GM12892 (cell line): ENCODE measurements around the gene TBC1D9B.

Experiments used
- DNase-seq: peaks from one replicate; pipeline ENCODE4 v3.0.0; 2011; ENCODE audit not compliant: insufficient read length
- FAIRE-seq: peaks from 2 replicates; lab custom pipeline; 2011; peaks lifted over from hg19 to GRCh38; lab: Jason Lieb, UNC
- POLR2A ChIP-seq: IDR thresholded peaks from 2 replicates; pipeline ENCODE4 v1.6.1; 2011; ENCODE audit warnings: low read depth, low read length, control low read depth
- POLR2AphosphoS5 ChIP-seq: IDR thresholded peaks from 2 replicates; pipeline ENCODE4 v1.6.1; 2011; ENCODE audit warnings: low read depth, low read length, control low read depth
- TAF1 ChIP-seq: IDR thresholded peaks from 2 replicates; pipeline ENCODE4 v1.6.1; 2011; ENCODE audit warnings: low read depth, mild to moderate bottlenecking, control low read depth, low read length, borderline replicate concordance

Gene TBC1D9B

GRCh38 chr5:179893076-179893957 lies 14.4 kb downstream of the TBC1D9B start:
- no peak for FAIRE-seq
- no peak for TF ChIP-seq POLR2AphosphoS5
- no peak for TF ChIP-seq TAF1
- no peak for TF ChIP-seq POLR2A

GRCh38 chr5:179892255-179892654 lies 15.4 kb downstream of the TBC1D9B start:
- FAIRE-seq = no peak
- DNase-seq = no peak
- no peak for TF ChIP-seq POLR2AphosphoS5
- no peak for TF ChIP-seq TAF1
- no peak for TF ChIP-seq POLR2A

More at GRCh38 chr5:179893076-179893957, 14.4 kb downstream of the TBC1D9B start:
- no peak for DNase-seq

GRCh38 chr5:179890751-179891682 lies 16.7 kb downstream of the TBC1D9B start:
- no peak for DNase-seq
- FAIRE-seq = no peak
- TF ChIP-seq POLR2AphosphoS5 = no peak
- no peak for TF ChIP-seq POLR2A
- no peak for TF ChIP-seq TAF1

- DNase-seq = no peak
- TF ChIP-seq POLR2AphosphoS5 = no peak
- TF ChIP-seq TAF1 = no peak
- no peak for TF ChIP-seq POLR2A
- no peak for FAIRE-seq
Measured at GRCh38 chr5:179889885-179890284, 17.8 kb downstream of the TBC1D9B start.

- DNase-seq (no peak), FAIRE-seq (no peak)
- TF ChIP-seq POLR2AphosphoS5 (no peak), POLR2A (no peak), TAF1 (no peak)
Measured at GRCh38 chr5:179887802-179888201, 19.9 kb downstream of the TBC1D9B start.

- no peak for FAIRE-seq
- TF ChIP-seq POLR2AphosphoS5 (no peak), POLR2A (no peak), TAF1 (no peak)
Measured at GRCh38 chr5:179887095-179887494, 20.6 kb downstream of the TBC1D9B start.

GRCh38 chr5:179886190-179886911 lies 21.3 kb downstream of the TBC1D9B start:
- TF ChIP-seq POLR2AphosphoS5 (no peak), POLR2A (no peak), TAF1 (no peak)
- no peak for FAIRE-seq
- no peak for DNase-seq

More at GRCh38 chr5:179887095-179887494, 20.6 kb downstream of the TBC1D9B start:
- DNase-seq = no peak

GRCh38 chr5:179885491-179886090 lies 22.1 kb downstream of the TBC1D9B start:
- FAIRE-seq (no peak), DNase-seq (no peak)
- TF ChIP-seq POLR2AphosphoS5 (no peak; the same call in 1 of the 2 replicates), POLR2A (no peak), TAF1 (no peak)

- FAIRE-seq (no peak), DNase-seq (no peak)
- TF ChIP-seq POLR2A (no peak), TAF1 (no peak), POLR2AphosphoS5 (no peak)
Measured at GRCh38 chr5:179883163-179883562, 24.5 kb downstream of the TBC1D9B start.

GRCh38 chr5:179882338-179882737 lies 25.4 kb downstream of the TBC1D9B start:
- FAIRE-seq (no peak), DNase-seq (no peak)
- no peak for TF ChIP-seq TAF1
- TF ChIP-seq POLR2AphosphoS5 = no peak
- TF ChIP-seq POLR2A = no peak
